ENCODE data around the gene EIF1AX.

DNA sequence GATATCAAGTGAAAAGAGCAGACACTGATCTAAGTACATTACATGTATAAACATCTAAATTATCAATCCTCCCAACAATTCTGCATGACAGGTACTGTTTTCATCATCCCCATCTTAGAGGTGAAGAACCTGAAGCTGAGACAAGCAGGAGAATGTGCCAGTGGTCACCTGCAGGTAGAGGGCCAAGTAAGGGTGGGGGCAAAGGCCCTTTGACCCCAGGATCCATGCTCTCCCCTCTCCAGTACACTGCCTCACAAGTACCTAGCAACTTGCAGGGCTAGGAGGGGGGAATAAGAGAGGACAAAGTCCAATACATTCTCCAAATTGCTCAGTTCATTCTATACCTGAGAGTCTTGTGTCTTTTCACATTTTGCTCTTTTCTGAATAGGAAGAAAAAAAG lies 16.7 kb downstream of the EIF1AX start:
- TF ChIP-seq, protein P1, sequence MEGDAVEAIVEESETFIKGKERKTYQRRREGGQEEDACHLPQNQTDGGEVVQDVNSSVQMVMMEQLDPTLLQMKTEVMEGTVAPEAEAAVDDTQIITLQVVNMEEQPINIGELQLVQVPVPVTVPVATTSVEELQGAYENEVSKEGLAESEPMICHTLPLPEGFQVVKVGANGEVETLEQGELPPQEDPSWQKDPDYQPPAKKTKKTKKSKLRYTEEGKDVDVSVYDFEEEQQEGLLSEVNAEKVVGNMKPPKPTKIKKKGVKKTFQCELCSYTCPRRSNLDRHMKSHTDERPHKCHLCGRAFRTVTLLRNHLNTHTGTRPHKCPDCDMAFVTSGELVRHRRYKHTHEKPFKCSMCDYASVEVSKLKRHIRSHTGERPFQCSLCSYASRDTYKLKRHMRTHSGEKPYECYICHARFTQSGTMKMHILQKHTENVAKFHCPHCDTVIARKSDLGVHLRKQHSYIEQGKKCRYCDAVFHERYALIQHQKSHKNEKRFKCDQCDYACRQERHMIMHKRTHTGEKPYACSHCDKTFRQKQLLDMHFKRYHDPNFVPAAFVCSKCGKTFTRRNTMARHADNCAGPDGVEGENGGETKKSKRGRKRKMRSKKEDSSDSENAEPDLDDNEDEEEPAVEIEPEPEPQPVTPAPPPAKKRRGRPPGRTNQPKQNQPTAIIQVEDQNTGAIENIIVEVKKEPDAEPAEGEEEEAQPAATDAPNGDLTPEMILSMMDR (IDR thresholded peaks at IDR 0.05) = no peak
- TF ChIP-seq, protein P2, sequence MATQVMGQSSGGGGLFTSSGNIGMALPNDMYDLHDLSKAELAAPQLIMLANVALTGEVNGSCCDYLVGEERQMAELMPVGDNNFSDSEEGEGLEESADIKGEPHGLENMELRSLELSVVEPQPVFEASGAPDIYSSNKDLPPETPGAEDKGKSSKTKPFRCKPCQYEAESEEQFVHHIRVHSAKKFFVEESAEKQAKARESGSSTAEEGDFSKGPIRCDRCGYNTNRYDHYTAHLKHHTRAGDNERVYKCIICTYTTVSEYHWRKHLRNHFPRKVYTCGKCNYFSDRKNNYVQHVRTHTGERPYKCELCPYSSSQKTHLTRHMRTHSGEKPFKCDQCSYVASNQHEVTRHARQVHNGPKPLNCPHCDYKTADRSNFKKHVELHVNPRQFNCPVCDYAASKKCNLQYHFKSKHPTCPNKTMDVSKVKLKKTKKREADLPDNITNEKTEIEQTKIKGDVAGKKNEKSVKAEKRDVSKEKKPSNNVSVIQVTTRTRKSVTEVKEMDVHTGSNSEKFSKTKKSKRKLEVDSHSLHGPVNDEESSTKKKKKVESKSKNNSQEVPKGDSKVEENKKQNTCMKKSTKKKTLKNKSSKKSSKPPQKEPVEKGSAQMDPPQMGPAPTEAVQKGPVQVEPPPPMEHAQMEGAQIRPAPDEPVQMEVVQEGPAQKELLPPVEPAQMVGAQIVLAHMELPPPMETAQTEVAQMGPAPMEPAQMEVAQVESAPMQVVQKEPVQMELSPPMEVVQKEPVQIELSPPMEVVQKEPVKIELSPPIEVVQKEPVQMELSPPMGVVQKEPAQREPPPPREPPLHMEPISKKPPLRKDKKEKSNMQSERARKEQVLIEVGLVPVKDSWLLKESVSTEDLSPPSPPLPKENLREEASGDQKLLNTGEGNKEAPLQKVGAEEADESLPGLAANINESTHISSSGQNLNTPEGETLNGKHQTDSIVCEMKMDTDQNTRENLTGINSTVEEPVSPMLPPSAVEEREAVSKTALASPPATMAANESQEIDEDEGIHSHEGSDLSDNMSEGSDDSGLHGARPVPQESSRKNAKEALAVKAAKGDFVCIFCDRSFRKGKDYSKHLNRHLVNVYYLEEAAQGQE (IDR thresholded peaks at IDR 0.05; ENCODE audit: insufficient read depth in 1 of 2, low read depth in 2 of 2, low read length in 1 of 2) = no peak

Data from Panc1 (cell line).